Measurements from ENCODE around the gene SCYL3. TPM values are rescaled to one million over a fixed set of nuclear protein-coding genes. Genes with fewer than 3 reads are reported as not detected.

Gene SCYL3
- total RNA-seq: 1 to 10 TPM; 6.3 to 7.2 TPM

DNA sequence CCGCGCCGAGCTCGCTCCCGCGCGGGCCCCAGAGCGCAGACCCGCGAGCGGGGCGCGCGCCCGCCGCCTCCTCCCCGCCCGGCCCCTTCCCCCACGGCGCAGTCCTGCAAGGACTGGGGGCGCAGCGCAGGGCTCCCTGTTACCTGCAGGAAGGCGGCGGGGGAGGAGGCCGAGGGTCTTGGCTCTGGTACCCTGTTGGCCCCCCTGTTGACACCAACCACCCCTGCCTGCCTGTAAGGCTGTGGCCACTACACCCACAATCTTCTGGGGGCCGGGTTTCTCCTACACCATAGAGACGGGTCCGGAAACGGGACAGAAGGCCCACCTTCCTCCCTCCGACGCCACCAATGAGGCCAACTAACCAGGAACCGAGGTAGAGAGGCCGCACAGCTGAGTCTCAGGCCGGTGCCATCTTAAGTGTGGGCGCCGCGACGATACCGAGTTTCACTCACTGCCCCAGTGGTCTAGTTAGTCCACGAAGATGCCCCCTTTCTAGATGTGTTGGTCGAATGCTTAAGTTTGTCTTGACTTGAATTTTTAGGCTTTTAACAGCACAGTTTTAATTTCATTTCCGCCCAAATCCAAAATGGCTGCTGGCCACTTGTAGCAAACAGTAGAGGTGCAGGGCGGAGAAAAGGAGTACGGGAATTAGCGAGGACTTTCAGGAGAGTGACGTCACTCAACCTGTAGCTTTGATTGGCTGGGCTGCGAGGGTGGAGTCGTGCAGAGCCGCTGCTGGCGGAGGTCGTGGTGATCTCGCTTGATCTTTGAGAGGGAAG lies at the start of gene SCYL3:
Gene SCYL3, minus strand, starts transcription at position 252 of the 779 bp plus-strand sequence. CDS start 5,056 bp downstream, outside the sequence.

Small RNA genes within 50 kb of the gene (small RNA-seq; reads per million reads assigned to genes)
- gene RN7SL333P: 0 reads per million in 2 donors

Other genes with a start within 250 kb of the SCYL3 start
- gene SELL, start 182.3 kb downstream of the SCYL3 start, total RNA-seq: under 1 TPM; under 0.01 to 0.67 TPM
- gene SELE, start 159.8 kb downstream of the SCYL3 start, total RNA-seq: under 1 TPM in 1 of 2 donors, not detected in 1; under 0.01 TPM
- 1 to 10 TPM; 5.3 to 9.3 TPM for gene METTL18, start 99.0 kb downstream of the SCYL3 start, total RNA-seq
- gene KIFAP3, start 180.8 kb upstream of the SCYL3 start, total RNA-seq: 10 to 100 TPM; 15.3 to 20.3 TPM